Ovary (tissue), 3 donors: ENCODE measurements around the gene SYT8.

ENCODE experiments used
- CTCF ChIP-seq, 3 donors: fragments of 450-650 bp in 2 of 3; fragments of 200-600 bp in 1 of 3; IDR thresholded peaks; one replicate each; pipeline versions ENCODE4 v1.5.1 to v1.8.0; 2016 to 2022; ENCODE audit warnings: antibody characterized with exemption in 3 of 3, mild to moderate bottlenecking in 1 of 3
- EP300 ChIP-seq: sonication (generic); formaldehyde crosslinking; IDR thresholded peaks from one replicate; pipeline ENCODE4 v1.6.1; 2017; ENCODE audit warnings: antibody characterized with exemption
- POLR2A ChIP-seq: fragments of 450-650 bp; IDR thresholded peaks from one replicate; pipeline ENCODE4 v1.6.1; 2017; ENCODE audit warnings: antibody characterized with exemption, mild to moderate bottlenecking, moderate library complexity
- donor health status: DM: no; HTN: no; CAD: no.

GRCh38 chr11:1832211-1832919 lies 2.4 kb upstream of the SYT8 start:
- TF ChIP-seq POLR2A (no peak), EP300 (no peak), CTCF (IDR thresholded peaks at IDR 0.05) (peak; percentile 82 to 96 (median 86))
